Left lung (tissue), 10 donors: ENCODE results near the gene ESR1. TPM values are rescaled to one million over a fixed set of nuclear protein-coding genes. Genes with fewer than 3 reads are reported as not detected.

Source experiments
- ATAC-seq: fragments of 200-7000 bp; cut with Tn5 transposase; one replicate; pipeline ENCODE4 v1.9.1; 2020; ENCODE audit warnings: moderate library complexity
- DNase-seq, 4 donors: peaks; one replicate each; pipeline ENCODE4 v3.0.0-alpha.2; 2013 to 2020
- H3K27ac ChIP-seq, 2 donors: fragments of 200-600 bp; sonication (generic) in 1 of 2; one replicate each; pipeline versions ENCODE4 v1.5.0 to v1.8.0; 2020 to 2021
- H3K27me3 ChIP-seq, 2 donors: fragments of 200-600 bp; sonication (generic) in 1 of 2; one replicate each; pipeline versions ENCODE4 v1.5.0 to v1.8.0; 2020 to 2021
- H3K36me3 ChIP-seq, 2 donors: fragments of 200-600 bp; sonication (generic) in 1 of 2; one replicate each; pipeline versions ENCODE4 v1.5.0 to v1.8.0; 2020 to 2021
- H3K4me1 ChIP-seq, 2 donors: fragments of 200-600 bp; one replicate each; pipeline ENCODE4 v1.8.0; 2021
- H3K4me3 ChIP-seq, 2 donors: fragments of 200-600 bp; sonication (generic) in 1 of 2; one replicate each; pipeline versions ENCODE4 v1.5.0 to v1.8.0; 2020 to 2021; ENCODE audit warnings: mild to moderate bottlenecking in 1 of 2
- H3K9me3 ChIP-seq, 2 donors: fragments of 200-600 bp; sonication (generic) in 1 of 2; one replicate each; pipeline versions ENCODE4 v1.5.0 to v1.8.0; 2020 to 2021
- CTCF ChIP-seq, 2 donors: fragments of 200-600 bp; sonication (generic) in 1 of 2; IDR thresholded peaks; one replicate each; pipeline versions ENCODE4 v1.5.0 to v1.8.0; 2021; ENCODE audit warnings: antibody characterized with exemption in 2 of 2
- intact Hi-C, 2 donors: fragments of 100-400 bp; cut with DNase I; formaldehyde crosslinking; loops; one replicate each; pipeline versions ENCODE4 v1.11.2 to v1.14.2; 2022
- polyA plus RNA-seq, 6 donors: library from polyadenylated mRNA; unstranded; fragments of 120-200 nt; gene quantifications; one replicate each; pipeline ENCODE4 v1.2.1, GENCODE V29; 2013; ENCODE audit not compliant: insufficient read length in 6 of 6
- total RNA-seq, 2 donors: library from RNA; stranded (reverse); fragmentation: NEBNext Ultra II Directional; extraction: Animal tissue kit (Norgen Biotek cat#: 25700); gene quantifications; one replicate each; pipeline ENCODE4 v1.2.1, GENCODE V29; 2021
- donor health status: DM: no; HTN: yes; CAD: no.
- donor health status: DM: no; HTN: no; CAD: no.

The ESR1 gene
- total and polyA plus RNA-seq, 8 donors, result 0.91 to 2.7 (median 1.7) TPM

- no peak for TF ChIP-seq CTCF (IDR thresholded peaks at IDR 0.05)
These were observed 362.8 kb downstream of the ESR1 start for GRCh38 chr6:152170313-152170701.

DNA sequence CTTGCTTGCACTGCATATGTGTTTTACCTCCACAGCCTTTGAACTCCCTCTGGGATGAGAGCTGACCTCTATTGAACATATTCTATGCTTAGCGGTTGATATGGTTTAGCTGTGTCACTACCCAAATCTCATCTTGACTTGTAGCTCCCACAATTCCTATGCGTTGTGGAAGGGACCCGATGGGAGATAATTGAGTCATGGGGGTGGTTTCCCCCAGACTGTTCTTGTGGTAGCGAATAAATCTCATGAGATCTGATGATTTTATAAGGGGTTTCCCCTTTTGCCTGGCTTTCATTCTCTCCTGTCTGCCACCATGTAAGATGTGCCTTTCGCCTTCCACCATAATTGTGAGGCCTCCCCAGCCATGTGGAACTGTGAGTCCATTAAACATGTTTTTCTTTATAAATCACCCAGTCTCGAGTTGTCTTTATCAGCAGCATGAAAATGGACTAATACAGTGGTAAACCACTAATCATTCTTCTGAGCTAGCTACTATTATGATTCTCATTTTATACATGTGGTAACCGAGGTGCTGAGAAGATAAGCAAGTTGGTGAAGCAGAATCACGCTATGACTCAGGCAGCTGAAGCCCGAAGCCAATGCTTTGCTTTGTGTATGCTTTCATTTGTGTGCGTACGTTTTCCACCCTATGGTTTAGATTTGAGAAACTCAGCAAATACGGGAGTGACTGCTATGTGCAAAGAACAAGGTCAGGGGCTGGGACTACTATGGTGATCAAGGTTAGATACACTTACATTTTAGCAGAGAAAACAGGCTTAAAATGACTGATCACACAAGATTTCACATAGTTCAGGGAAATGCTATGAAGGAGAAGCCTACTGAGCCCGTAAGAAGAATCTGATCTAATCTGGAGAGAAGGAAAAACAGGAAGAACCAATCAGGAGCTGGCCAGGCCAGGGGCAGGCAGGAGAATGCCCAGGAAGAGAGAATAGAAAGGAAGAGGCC lies 363.5 kb downstream of the ESR1 start:
- peak; percentile 45 for ATAC-seq
- Histone ChIP-seq H3K4me1 (no peaks in the 10 kb centered on the region), H3K36me3 (peaks cover 0 to 57% of the 10 kb centered on the region in 2 donors), H3K9me3 (no peaks in the 10 kb centered on the region), H3K27ac (peak overlapping the region in 1 of 2 donors; percentile 20), H3K4me3 (no peak overlapping the region), H3K27me3 (no peaks in the 10 kb centered on the region)
- DNase-seq, result no peak
- TF ChIP-seq CTCF (IDR thresholded peaks at IDR 0.05), result no peak
- intact Hi-C loops, result no loop called here

More at GRCh38 chr6:152170313-152170701, 362.8 kb downstream of the ESR1 start:
- no peak for DNase-seq
- no peak for ATAC-seq
- intact Hi-C loops, result no loop called here
- Histone ChIP-seq H3K4me1 (no peaks in the 10 kb centered on the region), H3K4me3 (no peak overlapping the region), H3K27ac (no peak overlapping the region), H3K27me3 (no peaks in the 10 kb centered on the region), H3K36me3 (peaks cover 0 to 53% of the 10 kb centered on the region in 2 donors), H3K9me3 (no peaks in the 10 kb centered on the region)

- H3K36me3 ChIP-seq, result peaks cover 0 to 54% of the 10 kb centered on the region in 2 donors
- intact Hi-C loops, result no loop called here
- H3K27me3 ChIP-seq, result no peaks in the 10 kb centered on the region
- DNase-seq, result no peak
- H3K27ac ChIP-seq, result no peak overlapping the region
- no peak for TF ChIP-seq CTCF (IDR thresholded peaks at IDR 0.05)
- ATAC-seq, result no peak
- H3K9me3 ChIP-seq, result no peaks in the 10 kb centered on the region
- no peak overlapping the region for H3K4me3 ChIP-seq
- no peaks in the 10 kb centered on the region for H3K4me1 ChIP-seq
These were observed 365.8 kb downstream of the ESR1 start for GRCh38 chr6:152173321-152173720.

DNA sequence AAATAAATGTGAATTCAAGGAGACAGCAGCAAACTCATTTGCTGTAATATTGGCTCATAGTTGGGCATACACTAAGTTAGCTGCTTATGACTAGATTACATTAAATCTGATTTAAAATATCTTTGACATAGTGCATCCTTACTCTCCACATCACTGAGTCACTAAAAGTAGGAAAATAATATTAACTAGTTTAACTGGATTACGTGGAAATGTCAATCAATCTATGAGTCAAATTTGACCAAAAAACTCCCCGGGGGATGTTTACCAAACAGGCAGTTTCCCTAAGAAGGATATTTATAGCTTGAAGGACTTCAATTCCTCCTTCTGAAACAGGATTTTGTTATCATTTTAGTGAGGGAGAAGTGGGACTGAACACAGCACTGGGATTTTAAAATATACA lies 366.5 kb downstream of the ESR1 start:
- Histone ChIP-seq H3K27me3 (no peaks in the 10 kb centered on the region), H3K36me3 (peaks cover 0 to 60% of the 10 kb centered on the region in 2 donors), H3K9me3 (no peaks in the 10 kb centered on the region), H3K27ac (no peak overlapping the region), H3K4me3 (no peak overlapping the region), H3K4me1 (no peaks in the 10 kb centered on the region)
- DNase-seq (no peak), ATAC-seq (no peak)
- TF ChIP-seq CTCF (IDR thresholded peaks at IDR 0.05), result no peak
- intact Hi-C loops, result no loop called here

GRCh38 chr6:152176268-152176667 lies 368.8 kb downstream of the ESR1 start:
- ATAC-seq (no peak), DNase-seq (no peak)
- Histone ChIP-seq H3K4me3 (no peak overlapping the region), H3K27ac (no peak overlapping the region), H3K36me3 (peaks cover 0 to 61% of the 10 kb centered on the region in 2 donors), H3K4me1 (no peaks in the 10 kb centered on the region), H3K9me3 (no peaks in the 10 kb centered on the region), H3K27me3 (no peaks in the 10 kb centered on the region)
- TF ChIP-seq CTCF (IDR thresholded peaks at IDR 0.05), result no peak
- intact Hi-C loops, result no loop called here
